Measurements from ENCODE around the gene UTF1.
"Not testable (repeated sequence)": the region's sequence is repeated elsewhere in the genome, so short reads cannot be mapped to it uniquely, and the experiment has no call there.

The UTF1 gene

GRCh38 chr10:133227256-133227655, 2.8 kb upstream of the UTF1 start:
- DNase-seq (ENCODE audit: low read depth, low spot score) = no peak

DNA sequence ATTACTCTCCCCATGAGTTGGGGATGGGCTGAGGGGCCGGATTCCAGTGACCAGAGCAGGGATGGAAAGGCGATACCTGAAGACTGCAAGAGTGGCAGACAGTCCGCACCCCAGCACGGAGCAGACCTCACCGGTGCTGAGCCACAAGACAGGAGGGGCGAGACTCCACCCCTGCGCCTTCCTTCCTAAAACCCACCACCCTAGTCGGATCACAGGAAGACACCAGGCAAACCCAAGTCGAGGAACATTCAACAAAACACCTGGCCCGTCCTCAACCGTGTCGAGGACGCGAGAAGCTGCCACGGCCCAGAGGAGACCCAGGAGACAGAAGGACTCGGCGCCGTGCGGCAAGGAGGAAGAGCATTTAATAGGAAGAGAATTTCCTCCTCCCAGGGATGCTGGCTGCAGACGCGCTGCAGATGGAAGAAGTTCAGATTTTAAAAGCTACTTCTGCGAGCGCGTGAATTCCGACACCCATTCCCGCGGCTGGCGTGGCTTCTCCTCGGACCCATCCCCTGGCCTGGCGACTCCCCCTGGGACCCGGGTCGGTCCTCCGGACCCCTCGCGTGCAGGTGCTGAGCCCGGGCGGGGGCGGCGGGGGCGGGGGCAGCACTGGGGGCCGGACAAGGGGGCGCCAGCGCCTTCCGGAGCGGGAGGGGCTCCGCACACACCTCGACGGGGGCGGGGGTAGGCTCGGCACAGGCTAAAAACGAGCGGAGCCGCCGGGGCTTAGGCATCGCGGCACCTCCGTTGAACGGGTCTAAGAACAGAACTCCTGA, 563 bp upstream of the UTF1 start:
- no peak for DNase-seq (ENCODE audit: low read depth, low spot score)

DNA sequence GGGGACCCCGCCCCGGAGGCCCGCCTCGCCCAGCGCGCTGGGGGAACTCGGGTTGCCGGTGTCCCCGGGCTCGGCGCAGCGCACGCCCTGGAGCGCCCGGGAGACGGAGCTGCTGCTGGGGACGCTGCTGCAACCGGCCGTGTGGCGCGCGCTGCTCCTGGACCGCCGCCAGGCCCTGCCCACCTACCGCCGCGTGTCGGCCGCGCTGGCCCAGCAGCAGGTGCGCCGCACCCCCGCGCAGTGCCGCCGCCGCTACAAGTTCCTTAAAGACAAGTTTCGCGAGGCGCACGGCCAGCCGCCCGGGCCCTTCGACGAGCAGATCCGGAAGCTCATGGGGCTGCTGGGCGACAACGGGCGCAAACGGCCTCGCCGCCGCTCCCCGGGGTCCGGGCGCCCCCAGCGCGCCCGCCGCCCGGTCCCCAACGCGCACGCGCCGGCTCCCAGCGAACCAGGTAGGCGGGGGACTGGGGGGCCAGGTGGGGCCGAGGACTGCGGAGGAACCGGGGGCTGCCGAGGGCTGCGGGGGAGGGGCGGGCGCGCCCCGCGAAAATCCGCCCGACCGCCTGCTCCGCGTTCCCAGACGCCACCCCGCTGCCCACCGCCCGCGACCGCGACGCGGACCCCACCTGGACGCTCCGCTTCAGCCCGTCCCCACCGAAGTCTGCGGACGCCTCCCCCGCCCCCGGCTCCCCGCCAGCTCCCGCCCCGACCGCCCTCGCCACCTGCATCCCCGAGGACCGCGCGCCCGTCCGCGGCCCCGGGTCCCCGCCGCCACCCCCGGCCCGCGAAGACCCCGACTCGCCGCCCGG, 574 bp downstream of the UTF1 start:
- no peak for DNase-seq (ENCODE audit: low read depth, low spot score)

DNA sequence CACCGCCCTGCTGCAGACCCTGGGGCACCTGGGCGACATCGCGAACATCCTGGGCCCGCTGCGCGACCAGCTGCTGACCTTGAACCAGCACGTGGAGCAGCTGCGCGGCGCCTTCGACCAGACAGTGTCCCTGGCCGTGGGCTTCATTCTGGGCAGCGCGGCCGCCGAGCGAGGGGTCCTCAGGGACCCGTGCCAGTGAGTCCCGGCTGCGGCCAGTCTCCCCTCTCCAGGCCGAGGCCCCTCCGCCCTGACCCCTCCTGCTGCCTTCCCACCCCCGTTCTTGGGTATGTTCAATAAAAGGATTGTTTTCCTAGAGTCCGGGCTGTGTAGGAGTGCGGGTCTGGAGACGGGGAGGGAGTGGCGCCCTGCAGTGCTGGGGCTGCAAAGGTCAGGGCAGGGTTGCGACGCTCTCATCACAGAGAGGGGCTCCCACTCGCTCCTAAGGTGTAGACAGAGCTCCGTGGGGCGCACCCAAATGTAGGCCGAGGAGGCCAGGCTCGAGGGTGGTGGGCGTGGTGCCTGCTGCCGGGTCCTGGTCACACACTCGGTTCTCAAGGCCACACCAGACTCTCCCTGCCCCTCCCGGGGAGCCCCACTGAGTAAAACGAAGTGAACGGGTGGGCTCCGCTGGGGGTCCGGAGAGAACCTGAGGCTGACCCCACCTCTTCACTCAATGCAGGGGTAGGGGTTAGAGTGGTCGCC, 1.4 kb downstream of the UTF1 start:
- no peak for DNase-seq (ENCODE audit: low read depth, low spot score)

DNA sequence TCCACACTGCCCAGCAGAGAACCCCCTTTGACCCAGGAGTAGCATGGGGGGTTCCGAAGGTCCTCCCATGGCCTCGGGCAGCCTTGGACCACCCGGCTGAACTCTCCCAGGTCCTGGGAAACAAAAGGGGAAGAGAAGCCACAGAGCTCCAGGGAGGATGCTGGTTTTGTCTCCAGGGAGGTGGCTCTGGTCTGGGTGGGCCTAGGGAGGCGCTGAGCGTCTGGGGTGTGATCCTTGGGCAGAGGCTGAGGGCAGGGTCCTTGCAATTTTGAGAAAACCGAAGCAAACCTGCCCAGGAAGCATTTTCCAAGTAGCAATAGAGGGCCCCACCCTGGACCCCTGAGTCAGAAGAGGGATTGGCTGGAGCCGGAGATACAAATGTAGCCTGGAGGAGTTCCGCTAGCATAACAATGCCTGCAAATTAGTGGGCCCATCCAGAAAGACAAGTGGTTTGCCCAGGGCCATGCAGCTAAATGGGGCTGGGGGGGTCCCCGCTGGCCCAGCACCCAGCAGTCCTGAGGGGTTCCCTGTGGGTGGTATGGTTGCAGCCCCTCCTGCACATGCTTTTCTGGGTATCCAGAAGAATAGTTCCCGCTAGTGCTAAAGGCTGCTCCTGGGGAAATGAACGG, 2.0 kb downstream of the UTF1 start:
- no peak for DNase-seq (ENCODE audit: low read depth, low spot score)

- not testable (repeated sequence) for DNase-seq (ENCODE audit: low read depth, low spot score)
These were observed 4.8 kb downstream of the UTF1 start for GRCh38 chr10:133234796-133235195.

DNA sequence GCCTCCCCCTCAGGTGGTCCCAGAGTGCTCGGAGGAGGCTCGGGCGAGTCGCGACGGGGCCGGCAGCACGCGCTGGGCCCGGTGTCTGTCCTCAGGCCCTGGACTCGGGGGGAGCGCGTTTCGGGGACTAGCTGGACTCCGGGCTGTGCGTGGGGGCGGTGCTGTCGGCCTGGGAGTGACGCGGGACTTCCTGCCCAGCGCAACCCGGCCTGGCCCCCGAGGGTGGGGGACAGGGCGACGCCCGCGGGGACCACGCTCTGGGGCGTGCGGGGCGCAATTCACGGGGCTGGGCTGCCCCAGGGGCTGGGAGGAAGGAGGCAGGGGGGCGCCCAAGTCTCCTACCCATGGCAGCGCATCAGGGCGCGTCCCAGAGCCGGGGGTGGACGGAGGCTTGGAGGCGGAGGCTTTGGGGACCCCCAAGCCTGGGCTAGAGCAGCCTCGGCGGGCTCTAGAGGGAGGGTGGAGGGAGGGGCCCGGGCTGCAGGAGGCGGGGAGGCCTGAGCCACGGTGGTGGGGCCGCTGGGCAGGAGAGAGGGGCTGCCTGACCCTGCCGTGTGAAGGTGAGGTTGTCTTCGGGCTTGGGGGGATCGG, 5.3 kb downstream of the UTF1 start:
- no peak for DNase-seq (ENCODE audit: low read depth, low spot score)

DNA sequence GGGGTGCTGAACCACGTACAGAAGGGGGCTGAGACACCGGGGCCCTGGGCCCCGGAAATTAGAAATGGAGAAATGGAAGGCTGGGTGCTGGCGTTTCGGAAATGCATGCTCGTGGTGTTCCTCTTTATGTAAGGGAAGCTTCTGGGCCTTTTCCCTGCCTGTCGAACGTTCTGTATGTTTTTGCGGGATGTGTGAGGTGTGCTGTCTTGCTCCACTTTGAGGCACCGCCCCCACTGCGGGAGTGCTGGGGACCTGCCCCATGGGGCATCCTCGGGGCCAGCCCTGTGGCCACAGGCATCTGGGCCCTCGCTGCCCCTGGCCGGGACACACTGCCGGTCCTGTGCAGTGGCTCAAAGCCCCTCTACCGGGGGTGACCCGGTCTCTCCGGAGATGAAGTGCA, 5.9 kb downstream of the UTF1 start:
- no peak for DNase-seq (ENCODE audit: low read depth, low spot score)

GRCh38 chr10:133236401-133237240, 6.6 kb downstream of the UTF1 start:
- DNase-seq (ENCODE audit: low read depth, low spot score) = no peak

DNA sequence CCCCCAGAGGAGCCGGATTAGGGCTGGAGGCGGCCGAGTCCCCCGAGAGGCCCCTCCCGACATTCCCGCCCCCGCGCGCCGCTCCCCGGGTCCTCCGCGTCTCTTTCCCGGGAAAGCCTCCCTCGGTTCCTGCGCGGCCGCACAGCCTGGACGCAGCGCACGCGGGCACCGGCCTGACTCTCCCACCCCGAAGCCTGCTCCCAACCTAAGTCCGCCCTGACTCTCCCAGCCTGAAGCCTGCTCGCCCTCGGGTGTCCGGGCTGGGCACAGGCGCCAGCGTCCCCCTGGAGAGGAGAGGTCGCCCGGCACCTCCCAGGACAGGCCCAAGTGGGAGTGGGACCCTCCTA, 7.2 kb downstream of the UTF1 start:
- no peak for DNase-seq (ENCODE audit: low read depth, low spot score)

DNA sequence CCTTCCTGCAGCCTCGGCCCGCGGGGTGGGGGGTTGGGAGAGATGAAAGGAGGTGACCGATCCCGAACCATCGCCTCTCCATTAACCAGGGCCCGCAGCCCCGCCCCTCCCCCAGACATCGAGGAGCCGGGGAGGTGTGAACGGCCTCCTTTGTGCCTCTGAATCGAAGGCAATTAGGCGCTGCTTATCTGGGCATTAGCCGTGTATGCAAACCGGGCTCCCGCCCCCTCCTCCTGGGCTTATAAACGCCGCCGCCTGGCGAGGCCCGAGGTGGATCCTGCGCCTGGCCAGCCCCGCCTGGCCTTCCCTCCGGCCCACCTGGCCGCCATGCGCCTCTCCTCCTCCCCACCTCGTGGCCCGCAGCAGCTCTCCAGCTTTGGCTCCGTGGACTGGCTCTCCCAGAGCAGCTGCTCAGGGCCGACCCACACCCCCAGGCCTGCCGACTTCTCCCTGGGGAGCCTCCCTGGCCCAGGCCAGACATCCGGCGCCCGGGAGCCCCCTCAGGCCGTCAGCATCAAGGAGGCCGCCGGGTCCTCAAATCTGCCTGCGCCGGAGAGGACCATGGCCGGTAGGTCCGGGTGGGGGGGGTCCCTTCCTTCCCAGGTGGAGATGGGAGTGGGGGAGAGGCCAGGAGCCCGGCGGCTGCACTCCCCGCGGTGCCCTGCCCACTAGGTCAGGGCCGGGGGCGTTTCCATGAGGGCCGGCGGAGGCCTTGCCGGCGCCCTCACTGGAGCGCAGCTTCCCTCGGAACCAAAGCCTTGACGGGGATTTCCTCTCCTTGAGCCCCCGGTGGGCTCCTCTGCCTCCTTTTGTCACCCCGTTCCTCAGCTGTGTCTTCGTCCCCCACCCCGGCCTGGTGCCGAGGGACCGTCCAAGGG, 7.8 kb downstream of the UTF1 start, which contains the start of gene VENTX:
Gene VENTX, plus strand, starts transcription at position 268 of the 878 bp plus-strand sequence. Its CDS starts 60 bp downstream, at position 328.
- DNase-seq (ENCODE audit: low read depth, low spot score) = no peak

- no peak for DNase-seq (ENCODE audit: low read depth, low spot score)
These were observed 8.4 kb downstream of the UTF1 start for GRCh38 chr10:133238466-133238804.

- DNase-seq (ENCODE audit: low read depth, low spot score) = no peak
These were observed 10.0 kb downstream of the UTF1 start for GRCh38 chr10:133239990-133240389.

DNA sequence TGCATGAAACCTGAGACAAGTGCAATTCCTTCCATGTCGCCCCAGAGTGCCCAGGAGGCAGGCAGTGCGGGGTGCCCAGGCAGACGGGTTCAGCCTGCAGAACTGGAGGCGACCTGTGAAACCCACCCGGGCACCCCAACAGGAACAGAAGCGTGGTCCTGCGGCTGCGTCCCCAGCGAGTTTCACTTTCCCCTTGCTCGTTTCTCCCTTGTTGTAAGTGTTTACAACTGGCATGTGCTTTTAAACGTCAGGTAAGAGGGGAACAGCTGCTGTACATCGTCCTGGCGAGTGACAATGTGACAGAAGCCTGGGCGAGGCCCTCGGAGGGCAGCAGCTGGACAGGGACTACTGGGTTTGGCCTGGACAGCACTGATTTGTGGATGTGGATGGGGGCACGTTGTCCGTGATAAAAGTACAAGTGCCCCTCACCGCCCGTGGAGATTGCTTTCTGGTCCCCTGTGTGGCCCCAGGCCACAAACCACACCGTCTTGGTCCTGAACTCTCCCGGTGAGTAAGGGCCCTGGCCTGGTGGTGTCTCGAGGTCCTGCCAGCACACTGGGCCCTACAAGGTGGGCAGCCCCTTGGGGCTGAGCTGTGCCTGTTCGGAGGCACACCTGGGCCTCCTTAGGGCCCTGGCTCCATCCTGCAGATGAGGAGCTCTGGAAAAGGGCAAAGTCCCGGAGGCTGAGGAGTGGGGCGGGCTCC, 11.6 kb downstream of the UTF1 start:
- DNase-seq (ENCODE audit: low read depth, low spot score) = no peak

DNA sequence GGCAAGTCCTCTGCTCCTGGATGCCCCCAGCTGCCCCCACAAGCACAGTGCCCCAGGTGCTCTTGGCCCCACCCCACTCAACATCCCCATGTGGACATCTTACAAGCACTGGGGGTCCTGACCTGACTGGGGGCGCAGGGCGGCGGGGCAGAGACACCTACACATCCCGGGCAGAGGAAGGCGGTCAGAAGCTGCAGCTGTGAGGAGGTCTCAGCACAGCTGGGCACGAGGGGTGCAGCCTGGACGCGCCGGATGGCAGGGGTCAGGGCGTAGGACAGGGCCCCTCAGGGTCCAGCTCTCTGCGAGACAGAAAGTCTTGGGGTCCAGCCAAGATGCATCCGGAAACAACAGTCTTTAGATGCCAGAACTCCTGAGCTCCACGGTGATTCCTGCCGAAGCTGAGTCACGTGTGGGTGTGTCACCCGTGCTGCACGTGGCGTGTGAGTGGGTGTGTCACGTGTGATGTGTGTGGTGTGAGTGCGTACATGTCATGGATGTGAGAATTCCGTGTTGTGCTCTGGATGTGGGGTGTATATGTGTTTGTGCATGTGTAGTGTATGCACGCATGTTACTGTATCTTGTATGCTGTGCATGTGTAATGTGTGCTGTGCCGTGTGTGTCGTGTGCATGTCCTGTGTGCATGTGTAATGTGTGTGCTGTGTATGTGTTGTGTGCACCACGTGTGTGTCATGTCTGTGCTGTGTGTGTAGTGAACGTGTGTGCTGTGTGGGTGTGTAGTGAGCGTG, 12.8 kb downstream of the UTF1 start:
- DNase-seq (ENCODE audit: low read depth, low spot score) = no peak

- DNase-seq (ENCODE audit: low read depth, low spot score) = no peak
These were observed 13.6 kb downstream of the UTF1 start for GRCh38 chr10:133243593-133243992.

DNA sequence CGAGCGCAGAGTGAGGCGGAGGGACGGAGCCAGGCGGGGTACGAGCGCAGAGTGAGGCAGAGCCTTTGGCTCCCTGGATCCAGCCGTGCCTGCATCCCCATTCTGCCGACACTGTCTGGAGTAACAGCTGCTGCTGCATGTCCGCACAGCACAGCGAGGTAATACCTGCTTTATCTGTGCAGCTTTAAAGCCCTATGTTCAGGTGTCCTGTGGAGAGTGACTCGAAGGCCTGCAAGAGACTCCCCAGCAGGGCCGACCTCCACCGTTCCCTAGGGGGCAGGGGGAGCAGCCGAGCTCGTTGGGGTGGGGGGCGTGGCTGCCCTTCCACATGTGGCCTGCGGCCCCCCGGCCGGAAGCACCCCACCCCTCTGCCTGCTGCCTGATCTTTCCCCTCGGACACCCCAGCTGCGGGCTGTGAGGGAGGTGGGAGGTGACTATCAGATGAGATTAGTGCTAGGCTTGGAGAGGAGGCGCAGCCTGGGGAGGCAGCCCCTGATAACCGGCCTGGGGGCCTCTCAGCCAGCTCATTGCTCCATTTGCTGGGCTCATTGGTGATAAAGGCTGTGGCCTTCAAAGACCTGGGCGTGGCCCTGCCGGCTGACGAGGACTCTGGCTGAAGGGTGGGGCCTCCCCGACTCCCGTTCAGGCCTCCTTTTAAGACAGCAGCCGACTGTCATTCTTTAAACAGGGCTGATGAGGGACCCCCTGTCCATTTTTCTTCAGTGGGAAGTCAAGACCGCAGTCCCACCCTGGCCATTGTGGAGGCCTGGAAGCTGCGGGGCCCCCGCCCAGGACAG, 15.6 kb downstream of the UTF1 start:
- DNase-seq (ENCODE audit: low read depth, low spot score) = no peak

- DNase-seq (ENCODE audit: low read depth, low spot score) = no peak
These were observed 16.2 kb downstream of the UTF1 start for GRCh38 chr10:133246236-133246626.
